SU-DHL-6 (cell line): ENCODE results near the gene MOB3A.

ENCODE experiments used
- H2AFZ ChIP-seq: fragments of 200-600 bp; sonication (generic); 2 replicates; pipeline ENCODE4 v1.6.1; 2014; ENCODE audit warnings: low read depth, mild to moderate bottlenecking, moderate library complexity, mixed read lengths, antibody characterized with exemption, low read length; ENCODE audit not compliant: severe bottlenecking
- H3F3A ChIP-seq: fragments of 200-600 bp; shearing (Covaris generic); 2 replicates; pipeline ENCODE4 v1.6.0; 2016; ENCODE audit warnings: antibody characterized with exemption, mild to moderate bottlenecking; ENCODE audit not compliant: insufficient read depth
- H3K27ac ChIP-seq: fragments of 200-600 bp; sonication (generic); 2 replicates; pipeline ENCODE4 v1.5.1; 2016; ENCODE audit warnings: low read depth, mild to moderate bottlenecking, low read length, moderate library complexity, mixed read lengths
- H3K27me3 ChIP-seq: fragments of 200-600 bp; sonication (generic), shearing (Covaris generic); 2 replicates; pipeline ENCODE4 v1.6.0; 2014; ENCODE audit warnings: mild to moderate bottlenecking, low read length
- H3K36me3 ChIP-seq: fragments of 200-600 bp; sonication (generic); 2 replicates; pipeline ENCODE4 v1.6.1; 2014; ENCODE audit warnings: mild to moderate bottlenecking, low read length, mixed read lengths
- H3K4me2 ChIP-seq: fragments of 300-600, 200-600 bp; shearing (Covaris generic), sonication (generic); 2 replicates; pipeline ENCODE4 v1.6.0; 2014; ENCODE audit warnings: low read length, low read depth, mild to moderate bottlenecking; ENCODE audit not compliant: poor library complexity, severe bottlenecking
- H3K4me3 ChIP-seq: fragments of 200-600 bp; sonication (generic); 2 replicates; pipeline ENCODE4 v1.5.1; 2014; ENCODE audit warnings: antibody characterized with exemption, low read length, mild to moderate bottlenecking, mixed read lengths; ENCODE audit not compliant: insufficient read depth, poor library complexity, severe bottlenecking
- H3K79me2 ChIP-seq: fragments of 200-600 bp; sonication (generic); 2 replicates; pipeline ENCODE4 v1.6.1; 2014; ENCODE audit warnings: mild to moderate bottlenecking, low read length, moderate library complexity; ENCODE audit not compliant: insufficient read depth
- H3K9ac ChIP-seq: fragments of 200-600 bp; sonication (generic); 2 replicates; pipeline ENCODE4 v1.7.0; 2014; ENCODE audit warnings: mild to moderate bottlenecking, low read length
- H3K9me2 ChIP-seq: fragments of 200-600 bp; sonication (generic); replicated peaks from 2 replicates; pipeline ENCODE4 v1.6.1; 2014; ENCODE audit warnings: low read length; ENCODE audit not compliant: insufficient read depth
- H3K9me3 ChIP-seq: fragments of 200-600 bp; sonication (generic); 2 replicates; pipeline ENCODE4 v1.6.1; 2014; ENCODE audit warnings: low read length, mixed read lengths; ENCODE audit not compliant: insufficient read depth
- H4K20me1 ChIP-seq: fragments of 200-600 bp; sonication (generic); 2 replicates; pipeline ENCODE4 v1.6.1; 2014; ENCODE audit warnings: low read depth, mild to moderate bottlenecking, antibody characterized with exemption, low read length, moderate library complexity, mixed read lengths
- CTCF ChIP-seq: fragments of 200-600 bp; sonication (generic); IDR thresholded peaks from one replicate; pipeline ENCODE4 v1.5.1; 2017; ENCODE audit warnings: antibody characterized with exemption, mild to moderate bottlenecking, low read length, moderate library complexity; ENCODE audit not compliant: insufficient read depth, poor library complexity, severe bottlenecking
- EZH2phosphoT487 ChIP-seq: fragments of 200-600 bp; sonication (generic), shearing (Covaris generic); conservative IDR thresholded peaks from 2 replicates; pipeline ENCODE4 v1.6.1; 2018; ENCODE audit warnings: mild to moderate bottlenecking, antibody characterized with exemption, low read length, moderate library complexity, mixed read lengths

MOB3A gene

DNA sequence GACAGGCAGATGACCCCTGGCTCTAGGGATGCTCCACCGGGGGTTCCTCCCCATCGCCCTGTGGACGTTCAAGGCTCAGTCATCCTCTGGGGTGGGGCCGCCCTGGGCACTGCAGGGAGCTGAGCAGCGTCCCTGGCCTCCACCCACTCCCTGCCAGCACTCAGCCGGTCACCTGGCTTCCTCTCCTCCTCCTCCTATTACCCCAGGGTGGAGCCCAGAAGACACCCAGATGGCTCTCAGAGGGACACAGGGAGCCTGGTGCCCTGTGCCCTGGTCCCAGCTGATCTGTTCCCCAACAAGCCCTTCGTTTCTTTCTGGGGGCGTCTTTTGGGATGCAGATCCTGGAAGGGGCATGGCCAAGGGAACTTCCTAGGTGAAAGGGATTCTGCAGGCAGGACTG lies 41.4 kb downstream of the MOB3A start:
- Histone ChIP-seq H3K4me2 (peak overlapping the region; percentile 15), H2AFZ (no peak overlapping the region)

GRCh38 chr19:2053601-2054389 lies 42.3 kb downstream of the MOB3A start:
- peak overlapping the region; percentile 94 for H3K27ac ChIP-seq
- peaks cover 20% of the 10 kb centered on the region for H3K79me2 ChIP-seq
- peaks cover 30% of the 10 kb centered on the region for H3F3A ChIP-seq
- no peak overlapping the region for H3K9ac ChIP-seq
- H3K4me3 ChIP-seq, result no peak overlapping the region
- no peaks in the 10 kb centered on the region for H3K27me3 ChIP-seq
- H3K9me3 ChIP-seq, result no peaks in the 10 kb centered on the region
- H3K9me2 ChIP-seq, result no peaks in the 10 kb centered on the region
- H2AFZ ChIP-seq, result no peak overlapping the region
- H3K36me3 ChIP-seq, result no peaks in the 10 kb centered on the region
- TF ChIP-seq CTCF, result no peak
- no peak for TF ChIP-seq EZH2phosphoT487
- H4K20me1 ChIP-seq, result no peaks in the 10 kb centered on the region; the same call in 1 of the 2 replicates
- H3K4me2 ChIP-seq, result no peak overlapping the region

More for the DNA sequence above, 41.4 kb downstream of the MOB3A start:
- Histone ChIP-seq H3F3A (peaks cover 30% of the 10 kb centered on the region), H3K27ac (peak overlapping the region; percentile 53), H3K9me2 (no peaks in the 10 kb centered on the region), H3K36me3 (no peaks in the 10 kb centered on the region), H3K79me2 (peaks cover 10% of the 10 kb centered on the region), H3K27me3 (no peaks in the 10 kb centered on the region), H3K9ac (peak overlapping the region; percentile 1; the same call in 1 of the 2 replicates), H3K9me3 (no peaks in the 10 kb centered on the region), H4K20me1 (no peaks in the 10 kb centered on the region; the same call in 1 of the 2 replicates), H3K4me3 (no peak overlapping the region)
- no peak for TF ChIP-seq CTCF
- TF ChIP-seq EZH2phosphoT487, result no peak

- Histone ChIP-seq H2AFZ (no peak overlapping the region), H4K20me1 (no peaks in the 10 kb centered on the region; the same call in 1 of the 2 replicates), H3K9ac (peak overlapping the region; percentile 42), H3K27me3 (no peaks in the 10 kb centered on the region), H3F3A (peaks cover 27% of the 10 kb centered on the region), H3K9me3 (no peaks in the 10 kb centered on the region), H3K27ac (peak overlapping the region; percentile 94), H3K4me3 (no peak overlapping the region), H3K9me2 (no peaks in the 10 kb centered on the region), H3K4me2 (peak overlapping the region; percentile 52), H3K36me3 (no peaks in the 10 kb centered on the region), H3K79me2 (peaks cover 37% of the 10 kb centered on the region)
- TF ChIP-seq EZH2phosphoT487, result no peak
- TF ChIP-seq CTCF, result no peak
Measured at GRCh38 chr19:2051773-2052704, 44.1 kb downstream of the MOB3A start.
